Fibroblast of skin of left quadriceps (primary cell): ENCODE results near the gene SSNA1.

Experiments used
- DNase-seq, 2 experiments: peaks; one replicate each; pipeline ENCODE4 v3.0.0-alpha.2; 2013; ENCODE audit warnings: low read depth in 2 of 2

The SSNA1 gene

DNA sequence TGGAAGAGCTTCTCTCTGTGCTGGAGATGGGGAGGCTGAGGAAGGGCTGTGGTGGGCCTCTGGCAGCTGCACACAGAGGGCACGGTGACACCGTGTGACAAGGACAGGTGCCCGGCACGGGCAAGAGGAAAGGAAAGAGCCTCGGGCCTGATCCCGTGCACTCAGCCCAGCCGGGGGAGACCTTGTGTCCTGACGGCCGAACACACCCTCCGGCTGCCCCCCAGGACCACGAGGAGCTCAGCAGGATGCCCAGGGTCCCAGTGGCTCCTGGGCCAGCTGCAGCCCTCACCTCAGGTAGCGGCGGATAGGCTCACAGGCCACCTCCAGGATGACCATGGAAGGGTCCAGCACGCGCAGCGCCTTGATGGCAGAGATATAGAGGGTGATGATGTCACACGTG, 5.6 kb upstream of the SSNA1 start:
- no peak for DNase-seq

DNA sequence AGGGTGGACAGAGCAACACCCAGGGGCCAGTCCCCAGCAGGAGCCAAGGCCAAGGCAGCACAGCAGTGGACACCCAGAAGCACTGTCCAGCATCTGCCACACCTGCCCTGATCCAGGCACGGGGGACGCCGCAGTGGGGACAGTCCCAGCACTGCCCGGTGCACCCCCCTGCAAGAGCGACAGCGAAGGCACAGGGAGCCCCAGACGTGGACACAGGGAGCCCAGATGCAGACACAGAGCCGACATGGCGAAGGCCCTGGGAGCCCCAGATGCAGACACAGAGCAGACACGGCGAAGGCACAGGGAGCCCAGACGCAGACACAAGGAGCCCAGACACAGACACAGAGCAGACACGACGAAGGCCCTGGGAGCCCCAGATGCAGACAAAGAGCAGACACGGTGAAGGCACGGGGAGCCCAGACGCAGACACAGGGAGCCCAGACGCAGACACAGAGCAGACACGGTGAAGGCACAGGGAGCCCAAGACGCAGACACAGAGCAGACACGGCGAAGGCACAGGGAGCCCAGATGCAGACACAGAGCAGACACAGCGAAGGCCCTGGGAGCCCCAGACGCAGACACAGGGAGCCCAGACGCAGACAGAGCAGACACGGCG, 4.4 kb upstream of the SSNA1 start:
- DNase-seq, result no peak

DNA sequence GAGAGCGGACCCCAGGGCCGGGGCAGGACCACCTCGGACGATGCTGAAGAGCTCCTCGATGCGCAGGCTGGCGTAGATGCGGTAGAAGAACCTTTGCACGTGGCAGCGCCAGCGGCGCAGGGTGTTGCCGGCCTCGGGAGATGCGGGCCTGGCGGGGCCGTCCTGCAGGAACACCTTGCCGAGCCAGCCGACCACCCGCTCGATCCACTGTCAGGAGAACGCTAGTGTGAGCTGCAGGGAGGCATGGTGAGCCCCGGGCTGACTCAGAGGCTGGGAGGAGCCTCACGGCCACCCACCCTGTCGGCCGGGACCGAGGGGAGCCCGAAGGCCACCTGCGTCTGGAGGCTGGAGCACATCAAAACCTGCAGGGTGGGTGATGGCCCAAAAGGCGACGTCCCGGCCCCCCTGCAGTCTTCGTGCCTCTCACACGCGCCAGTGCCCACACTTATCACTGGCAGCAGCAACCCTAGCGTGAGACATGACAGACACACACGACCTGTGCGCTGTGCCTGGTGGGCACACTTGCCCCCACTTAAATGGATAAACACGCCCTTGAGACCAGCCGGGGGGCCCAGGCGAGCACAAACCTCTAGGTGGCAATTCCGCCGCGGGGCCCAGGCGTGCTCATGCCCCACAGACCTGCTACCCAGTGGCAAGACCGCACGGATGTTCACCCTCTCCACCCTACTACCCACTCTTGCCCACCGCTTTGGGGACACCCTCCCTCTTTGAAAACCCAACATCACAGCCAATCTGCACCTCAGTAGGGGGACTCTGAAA, 3.4 kb upstream of the SSNA1 start:
- DNase-seq, result no peak

DNA sequence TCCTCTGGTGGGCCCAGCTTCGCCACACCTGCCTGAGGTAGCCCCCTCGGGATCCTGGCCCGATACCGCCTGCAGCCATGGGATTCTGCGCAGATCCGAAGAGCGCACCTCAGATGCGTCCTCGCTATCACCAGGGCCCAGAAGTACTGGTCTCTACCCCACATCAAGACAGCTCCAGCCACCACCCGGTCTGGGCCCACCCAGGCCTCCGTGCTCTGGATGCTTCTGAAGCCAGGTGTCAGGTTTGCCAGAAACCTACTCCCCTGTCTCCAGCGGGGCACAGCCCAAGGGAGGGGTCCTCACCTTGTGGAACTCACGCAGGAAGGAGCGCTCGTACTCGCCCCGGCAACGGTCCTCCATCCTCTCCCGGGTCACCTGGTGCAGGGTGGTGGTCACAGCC, 2.6 kb upstream of the SSNA1 start:
- no peak for DNase-seq

DNA sequence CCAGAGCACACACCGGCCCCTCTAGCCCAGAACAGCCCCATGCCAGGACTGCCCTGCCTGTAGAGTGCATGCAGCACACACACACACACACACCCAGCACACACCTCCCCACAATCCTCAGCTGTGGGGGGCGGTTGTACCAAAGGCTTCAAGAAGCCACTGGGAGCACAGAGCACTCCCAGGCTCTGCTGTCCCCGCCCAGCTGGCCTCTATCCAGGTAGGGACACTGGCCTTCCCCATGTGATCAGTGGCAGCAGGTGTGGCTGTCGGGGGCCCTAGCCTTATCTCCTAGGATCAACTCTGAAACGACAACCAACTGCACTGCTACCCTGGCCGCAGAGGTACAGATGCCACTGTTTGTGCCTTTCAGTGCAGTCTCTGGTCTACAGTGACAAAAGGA, 2.1 kb upstream of the SSNA1 start:
- DNase-seq, result no peak

DNA sequence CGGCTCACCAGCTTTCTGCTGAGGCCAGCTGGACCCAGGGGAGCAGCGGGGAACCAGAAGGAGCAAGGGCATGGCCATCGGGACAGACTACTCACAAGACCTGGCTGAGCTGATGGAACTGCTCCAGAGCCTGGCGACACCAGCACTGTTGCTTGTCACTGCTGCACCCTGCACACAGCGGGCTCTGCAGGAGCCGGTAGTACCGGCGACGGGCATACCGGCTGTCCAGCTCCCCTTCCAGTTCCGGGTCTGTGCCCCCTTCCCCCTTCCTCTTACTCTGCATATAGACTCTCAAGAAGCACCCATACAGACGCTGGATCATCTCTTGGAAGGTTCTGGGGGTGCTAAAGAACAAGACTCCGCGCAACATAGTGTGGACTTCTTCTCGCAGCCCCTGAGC, 1.1 kb upstream of the SSNA1 start:
- no peak for DNase-seq

DNA sequence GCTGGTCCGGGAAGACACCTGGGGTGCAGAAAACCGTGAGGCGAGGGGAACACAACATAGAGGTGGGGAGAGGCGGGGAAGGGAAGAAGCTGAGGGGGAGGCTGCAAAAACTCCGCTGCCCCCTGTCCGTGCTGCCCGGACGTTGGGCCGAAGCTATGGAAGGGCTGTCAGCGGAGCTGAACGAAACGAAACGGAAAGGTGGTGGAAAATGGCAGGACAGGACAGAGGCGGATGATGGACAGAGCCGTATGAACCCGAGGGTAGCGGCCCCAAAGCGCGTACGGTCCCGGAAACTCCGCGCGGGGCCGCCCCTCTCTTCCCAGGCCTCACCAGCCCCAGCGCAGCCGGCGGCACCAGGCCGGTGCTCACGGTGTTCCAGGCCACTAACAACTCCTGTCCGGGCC, 388 bp upstream of the SSNA1 start:
- DNase-seq, result no peak

DNA sequence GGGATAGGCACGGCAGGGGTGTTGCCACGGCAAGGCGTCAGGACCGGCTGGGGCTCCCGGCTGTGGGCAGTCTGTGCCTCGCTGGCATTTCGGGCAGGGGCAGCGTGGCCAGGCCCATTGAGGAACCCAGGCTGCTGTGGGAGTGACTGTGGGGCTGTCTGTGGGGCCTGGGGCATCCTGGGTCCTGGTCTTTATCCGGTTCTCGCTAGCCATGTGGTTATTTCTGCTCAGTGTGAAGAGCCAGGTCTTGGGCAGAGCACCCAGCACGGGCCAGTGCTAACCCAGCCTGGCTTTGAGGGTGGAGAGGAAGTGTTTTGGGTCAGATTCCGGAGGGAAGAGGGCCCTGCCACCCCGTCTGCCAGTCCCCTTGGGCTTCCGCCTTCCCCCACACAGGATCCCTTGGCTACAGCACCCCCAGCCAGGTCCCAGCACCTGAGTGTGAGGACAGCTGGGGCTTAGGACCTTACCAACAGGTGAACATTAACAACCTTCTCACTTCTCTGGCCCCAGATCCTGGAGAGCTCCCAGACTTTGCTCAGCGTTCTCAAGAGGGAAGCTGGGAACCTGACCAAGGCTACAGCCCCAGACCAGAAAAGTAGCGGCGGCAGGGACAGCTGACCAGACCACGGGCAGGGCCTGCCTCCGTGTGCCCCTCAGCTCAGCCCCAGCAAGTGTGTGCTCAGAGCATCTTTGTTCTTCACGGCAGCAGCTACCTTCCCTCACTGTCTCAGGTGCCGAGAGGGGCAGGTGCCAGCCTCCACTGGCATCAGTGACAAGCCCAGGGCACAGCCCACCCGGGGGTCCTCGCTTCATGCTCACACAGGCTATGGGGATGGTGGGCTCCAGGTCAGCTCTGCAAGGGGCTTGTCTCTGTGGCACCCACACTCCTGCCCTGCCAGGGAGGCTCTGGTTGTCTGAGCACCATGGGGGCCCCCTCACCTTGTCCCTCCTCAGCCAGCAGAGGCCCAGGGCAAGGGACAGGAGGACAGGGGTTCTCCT, 1.1 kb downstream of the SSNA1 start:
- DNase-seq, result no peak

DNA sequence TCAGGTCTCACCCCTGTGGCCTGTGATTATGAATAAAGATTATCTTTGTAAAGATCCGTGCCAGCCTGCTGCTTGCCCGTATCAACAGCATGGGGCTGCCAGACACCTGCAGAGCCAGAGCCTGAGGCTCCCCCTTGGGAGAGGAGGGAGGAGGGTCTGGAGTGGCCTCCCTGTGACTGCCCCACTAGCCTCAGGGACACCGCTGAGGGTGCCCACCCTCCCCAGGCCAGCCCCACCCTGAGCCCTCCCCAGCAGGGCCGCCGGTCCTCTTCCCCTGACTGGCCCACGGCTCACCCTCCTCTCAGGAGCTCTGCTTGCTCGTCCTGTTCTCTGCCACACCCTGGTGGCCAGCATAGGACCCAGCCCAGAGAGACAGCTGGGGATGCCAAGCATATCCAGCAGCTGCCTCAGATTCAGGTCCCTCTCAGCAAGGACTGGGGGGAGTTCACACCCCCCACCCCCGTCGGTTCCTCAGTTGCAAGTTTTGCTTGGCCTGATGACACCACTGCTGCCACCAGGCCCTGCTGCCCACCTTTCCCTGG, 1.9 kb downstream of the SSNA1 start:
- DNase-seq, result no peak

DNA sequence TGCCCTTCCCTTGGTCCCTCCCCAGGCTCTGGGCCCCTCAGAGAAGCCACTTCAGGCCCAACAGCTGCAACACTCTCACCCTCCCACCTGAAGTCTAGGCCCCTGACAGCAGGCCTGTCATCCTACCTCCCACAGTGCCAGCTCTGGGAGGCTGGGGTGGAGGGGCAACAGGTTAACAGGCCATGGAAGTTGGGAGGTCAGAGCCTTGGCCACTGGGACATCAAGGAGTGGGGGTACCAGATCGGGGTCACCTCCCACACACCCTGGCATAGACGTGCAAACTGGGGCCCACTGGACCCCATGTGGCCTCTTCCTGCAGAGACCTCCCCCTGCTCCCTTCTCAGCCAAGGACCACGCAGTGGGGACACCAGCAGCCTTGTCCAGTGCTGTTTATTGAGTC, 2.8 kb downstream of the SSNA1 start:
- DNase-seq, result no peak

DNA sequence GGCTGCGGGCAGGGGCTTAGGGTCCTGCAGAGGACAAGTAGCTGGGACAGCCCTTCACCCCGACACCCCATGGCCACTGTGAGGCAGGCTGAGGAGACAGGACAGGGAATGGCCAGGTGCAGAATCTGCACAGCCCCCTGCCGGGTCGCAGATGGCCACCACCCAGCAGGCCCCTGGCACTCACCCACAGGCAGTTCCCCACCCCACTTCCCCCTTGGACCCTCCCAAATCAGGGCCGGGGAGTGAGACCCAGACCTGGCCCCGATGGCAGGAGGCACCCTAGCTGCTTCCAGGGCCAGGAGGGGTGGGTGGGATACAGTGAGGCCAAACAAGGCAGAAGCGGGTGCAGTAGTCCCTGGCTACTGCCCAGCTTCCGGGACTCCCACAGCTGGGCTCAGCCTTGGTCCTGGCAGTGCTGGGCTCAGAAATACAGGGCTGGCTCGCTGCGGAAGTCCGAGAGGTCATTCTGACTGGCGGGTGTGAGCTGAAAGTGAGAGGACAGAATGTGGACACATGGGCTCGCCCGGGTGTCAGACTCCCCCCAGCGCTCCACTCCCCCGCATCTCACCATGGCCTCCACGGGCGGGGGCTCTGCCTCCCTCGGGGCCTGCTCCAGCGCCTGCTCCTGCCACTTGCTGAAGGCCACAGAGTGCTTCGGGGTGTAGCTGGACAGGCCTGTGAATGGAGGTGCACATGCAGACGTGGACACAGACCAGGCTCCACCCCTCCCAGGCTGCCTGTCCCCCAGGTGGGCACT, 3.4 kb downstream of the SSNA1 start:
- no peak for DNase-seq

DNA sequence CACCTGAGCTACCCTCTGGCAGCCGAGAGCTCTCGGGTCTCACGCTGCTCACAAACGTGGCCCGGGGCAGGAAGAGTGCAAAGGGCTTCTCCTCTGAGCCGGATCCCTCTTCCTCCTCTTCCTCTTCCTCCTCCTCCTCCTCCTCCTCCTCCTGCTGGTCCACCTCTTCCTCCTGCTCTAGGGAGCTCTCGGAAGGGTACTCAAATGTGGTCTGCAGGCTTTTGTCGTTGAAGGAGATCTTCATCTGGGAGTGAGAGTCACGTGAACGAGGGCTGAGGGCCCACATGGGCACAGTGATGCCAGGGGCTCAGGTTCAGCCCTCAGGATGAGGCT, 3.9 kb downstream of the SSNA1 start:
- no peak for DNase-seq

DNA sequence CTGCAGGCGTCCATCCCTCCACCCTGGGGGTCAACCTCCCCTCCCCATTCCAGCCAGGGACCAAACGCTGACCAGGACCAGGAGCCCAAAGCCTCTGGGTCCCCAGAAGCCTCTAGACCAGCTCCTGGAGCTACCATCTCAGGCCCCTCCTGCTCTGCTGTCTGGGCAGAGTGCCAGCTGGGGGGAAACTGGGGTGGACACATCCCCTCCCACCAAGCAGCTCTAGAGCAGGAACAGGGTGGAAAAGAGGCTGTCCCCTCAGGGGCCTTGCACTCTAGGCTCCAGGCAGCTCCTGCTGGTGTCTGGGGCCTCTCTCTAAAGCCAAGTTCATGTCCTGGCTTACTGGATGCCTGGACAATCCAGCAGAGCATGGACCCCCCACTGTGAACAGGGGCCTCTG, 4.4 kb downstream of the SSNA1 start:
- DNase-seq, result no peak

DNA sequence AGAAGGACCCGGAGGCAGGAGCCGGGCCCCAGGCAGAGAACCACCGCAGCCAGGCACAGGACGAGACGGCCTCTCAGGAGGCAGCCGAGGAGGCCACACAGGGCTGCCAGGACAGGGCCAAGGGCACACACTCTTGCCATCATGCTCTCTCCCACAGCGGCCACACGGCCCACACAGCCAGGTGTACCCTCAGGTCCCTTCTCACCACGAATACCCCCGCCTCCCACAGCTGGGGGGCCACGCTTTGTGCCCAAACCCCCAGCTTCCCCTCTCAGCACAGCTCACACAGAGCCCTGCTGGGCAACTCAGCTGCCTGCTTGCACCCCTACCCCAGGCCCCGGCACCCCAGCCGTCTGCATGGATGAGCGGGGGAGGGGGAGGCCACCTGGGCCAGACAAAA, 5.3 kb downstream of the SSNA1 start:
- DNase-seq, result no peak

DNA sequence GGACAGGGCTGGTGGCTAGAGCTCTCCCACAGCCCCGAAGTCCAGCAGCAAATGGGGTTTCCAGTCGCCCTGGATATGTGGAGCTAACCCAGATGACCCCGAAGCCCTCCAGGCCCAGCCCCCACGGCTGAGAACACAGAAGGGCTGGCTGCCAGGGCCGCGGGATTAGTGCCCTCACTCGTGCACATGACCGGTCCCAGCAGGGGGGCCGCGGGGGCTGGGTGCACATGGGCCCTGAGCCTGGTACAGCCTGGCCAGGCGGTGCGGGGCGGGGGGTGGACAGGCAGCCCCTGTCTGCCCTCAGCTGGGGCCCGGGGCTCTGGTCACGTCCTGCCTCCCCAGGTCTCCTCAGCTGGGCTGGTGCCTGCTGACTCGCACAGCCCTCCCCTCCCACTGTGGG, 5.9 kb downstream of the SSNA1 start:
- no peak for DNase-seq

DNA sequence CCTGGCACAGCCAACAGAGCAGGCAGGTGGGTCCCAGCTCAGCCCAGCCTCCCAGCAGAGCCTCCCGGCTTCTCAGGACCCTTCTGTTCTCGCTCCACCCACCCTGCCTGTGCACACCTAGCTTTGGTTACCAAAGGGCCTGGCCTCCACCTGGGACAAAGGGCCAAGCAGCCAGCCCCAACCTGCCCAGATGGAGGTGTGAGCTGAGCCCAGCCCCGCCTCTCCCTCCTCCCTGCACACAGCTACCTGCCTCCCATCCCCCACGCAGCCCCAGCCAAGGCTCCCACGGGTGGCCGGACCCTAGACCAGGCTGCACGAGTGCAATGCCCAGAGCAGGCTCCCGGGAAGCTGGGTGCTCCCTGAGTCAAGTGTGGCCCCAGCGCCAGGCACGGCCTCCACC, 6.4 kb downstream of the SSNA1 start:
- DNase-seq, result no peak

DNA sequence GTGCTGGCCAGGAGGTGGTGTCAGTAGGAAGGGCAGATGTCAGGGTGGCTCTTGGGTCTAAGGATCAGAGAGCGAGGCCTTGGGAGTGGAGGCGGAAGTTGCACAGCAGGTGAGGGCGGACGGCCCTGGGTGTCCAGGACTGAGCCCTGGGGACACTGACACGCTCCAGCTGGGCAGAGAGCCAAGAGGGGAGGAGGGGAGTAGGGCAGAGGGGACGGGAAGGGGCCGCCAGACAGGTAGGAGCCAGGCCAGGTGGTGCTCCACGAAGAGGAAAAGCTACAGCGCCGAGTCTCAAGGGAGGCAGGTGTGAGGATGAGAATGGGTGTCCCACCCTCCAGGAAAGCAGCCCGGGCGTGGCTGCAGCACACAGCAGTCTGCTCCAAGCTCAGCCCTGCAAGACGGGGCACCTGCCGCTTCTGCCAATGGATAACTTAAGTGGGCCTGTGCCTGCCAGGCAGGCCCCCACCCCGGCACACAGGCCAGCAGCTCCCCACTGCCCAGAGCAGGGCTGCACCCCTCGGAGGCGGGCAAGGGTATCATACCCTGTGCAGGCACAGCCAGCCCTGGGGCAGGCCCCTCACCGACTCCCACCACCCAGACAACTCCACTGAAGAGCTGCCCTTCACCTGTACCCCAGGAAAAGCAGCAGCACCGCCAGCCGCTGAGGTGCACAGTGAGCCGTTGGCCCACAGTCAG, 7.2 kb downstream of the SSNA1 start:
- no peak for DNase-seq

DNA sequence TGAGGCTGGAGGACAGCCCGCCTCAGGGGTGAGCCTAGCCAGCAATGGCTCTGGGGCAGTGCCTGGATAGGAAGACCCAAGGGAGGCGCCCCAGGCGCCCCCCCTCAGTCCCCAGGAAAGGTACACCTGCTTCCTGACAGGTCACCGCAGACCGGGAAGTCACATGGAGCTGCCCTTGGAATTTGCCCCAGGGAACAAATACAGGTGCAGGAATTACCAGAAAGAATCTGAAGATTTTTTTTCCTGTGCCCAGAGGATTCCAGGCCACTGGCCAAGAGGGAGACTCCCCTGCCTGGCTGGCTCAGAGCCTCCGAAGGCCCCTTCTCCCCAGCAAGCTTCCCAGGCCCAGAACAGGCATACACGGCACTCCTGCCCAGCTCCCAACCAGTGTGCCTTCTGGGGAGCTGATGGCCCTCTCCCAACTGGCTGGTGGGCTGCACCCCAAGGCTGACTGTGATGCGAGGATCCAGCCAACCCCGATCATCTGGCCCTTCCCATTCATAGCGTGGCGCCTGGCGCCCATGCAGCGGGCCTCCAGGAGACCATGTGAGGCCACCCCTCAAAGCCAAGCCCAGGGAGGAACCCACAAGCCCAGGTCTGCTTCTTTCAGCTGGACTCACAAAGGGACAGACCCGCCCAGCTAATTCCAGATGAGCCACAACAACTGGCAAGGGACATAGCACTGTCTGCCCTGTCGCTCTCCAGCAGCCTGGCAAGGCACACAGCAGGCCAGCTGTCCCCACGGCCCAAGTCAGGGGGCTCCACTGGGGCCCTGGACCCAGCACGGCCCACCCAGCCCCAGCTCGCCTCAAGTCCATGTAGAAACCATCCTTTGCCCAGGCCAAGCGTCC, 9.8 kb downstream of the SSNA1 start:
- no peak for DNase-seq

DNA sequence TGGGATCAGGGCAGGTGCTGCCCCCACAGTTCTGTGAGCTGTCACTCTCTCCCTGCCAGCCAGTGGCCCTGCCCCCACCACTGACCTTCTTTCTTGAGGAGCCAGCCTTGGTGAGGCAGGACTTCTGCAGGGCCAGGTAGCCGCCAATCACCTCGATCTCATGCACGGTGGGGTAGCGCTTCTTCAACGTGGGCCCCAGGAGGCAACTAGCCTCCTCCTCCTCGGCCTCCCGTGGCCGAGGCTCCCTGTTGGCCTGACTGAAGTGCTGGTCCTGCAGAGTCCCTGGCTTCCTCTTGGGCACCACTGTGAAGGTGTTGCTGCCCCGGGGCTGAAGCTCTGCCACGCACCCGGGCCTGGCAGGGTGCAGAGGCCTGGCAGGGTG, 10.4 kb downstream of the SSNA1 start:
- DNase-seq, result no peak
